Loucy (cell line): ENCODE measurements around the gene SELENOM.

Experiments
- H2AFZ ChIP-seq: fragments of 200-600 bp; sonication (generic); 2 replicates; pipeline ENCODE4 v1.6.0; 2016; ENCODE audit warnings: antibody characterized with exemption, mild to moderate bottlenecking, low read length, moderate library complexity
- H3F3A ChIP-seq: fragments of 200-600 bp; 2 replicates; pipeline ENCODE4 v1.6.0; 2016; ENCODE audit warnings: antibody characterized with exemption, low read depth, mild to moderate bottlenecking
- H3K27me3 ChIP-seq: fragments of 200-600 bp; sonication (generic); 2 replicates; pipeline ENCODE4 v1.6.1; 2014; ENCODE audit warnings: low read length, mild to moderate bottlenecking; ENCODE audit not compliant: insufficient read depth, poor library complexity, severe bottlenecking
- H3K36me3 ChIP-seq: fragments of 200-600 bp; sonication (generic); 2 replicates; pipeline ENCODE4 v1.6.1; 2016; ENCODE audit warnings: low read length; ENCODE audit not compliant: insufficient read depth
- H3K4me1 ChIP-seq: fragments of 200-600 bp; sonication (generic); 2 replicates; pipeline ENCODE4 v1.5.1; 2014; ENCODE audit warnings: low read length, mild to moderate bottlenecking; ENCODE audit not compliant: insufficient read depth, poor library complexity, severe bottlenecking
- H3K4me2 ChIP-seq: fragments of 200-600 bp; sonication (generic); 2 replicates; pipeline ENCODE4 v1.6.0; 2014; ENCODE audit warnings: antibody characterized with exemption, low read length, low read depth, mild to moderate bottlenecking; ENCODE audit not compliant: poor library complexity, severe bottlenecking
- H3K4me3 ChIP-seq: fragments of 200-600 bp; sonication (generic); 2 replicates; pipeline ENCODE4 v1.5.1; 2014; ENCODE audit warnings: low read length, mild to moderate bottlenecking, mixed read lengths; ENCODE audit not compliant: poor library complexity, severe bottlenecking
- H3K79me2 ChIP-seq: fragments of 200-600 bp; sonication (generic); 2 replicates; pipeline ENCODE4 v1.6.1; 2014; ENCODE audit warnings: low read length; ENCODE audit not compliant: insufficient read depth
- H3K9ac ChIP-seq: fragments of 200-600 bp; sonication (generic); 2 replicates; pipeline ENCODE4 v1.6.0; 2014; ENCODE audit warnings: mild to moderate bottlenecking, low read depth, low read length, moderate library complexity; ENCODE audit not compliant: poor library complexity, severe bottlenecking
- H3K9me2 ChIP-seq: fragments of 200-600 bp; sonication (generic); replicated peaks from 2 replicates; pipeline ENCODE4 v1.6.1; 2016; ENCODE audit warnings: low read depth, low read length, mixed read lengths
- H3K9me3 ChIP-seq: fragments of 200-600 bp; sonication (generic); 2 replicates; pipeline ENCODE4 v1.6.1; 2014; ENCODE audit warnings: mild to moderate bottlenecking, antibody characterized with exemption, low read length, low read depth; ENCODE audit not compliant: insufficient read depth
- H4K20me1 ChIP-seq: fragments of 200-600 bp; sonication (generic); 2 replicates; pipeline ENCODE4 v1.6.0; 2014; ENCODE audit warnings: antibody characterized with exemption, low read length, mild to moderate bottlenecking; ENCODE audit not compliant: insufficient read depth, poor library complexity, severe bottlenecking
- EZH2phosphoT487 ChIP-seq: fragments of 200-600 bp; IDR thresholded peaks from 2 replicates; pipeline ENCODE4 v1.6.1; 2018; ENCODE audit warnings: antibody characterized with exemption, mild to moderate bottlenecking, moderate library complexity, borderline replicate concordance
- TF ChIP-seq, protein P1 (sequence below): fragments of 200-600 bp; sonication (generic); conservative IDR thresholded peaks from 2 replicates; pipeline ENCODE4 v1.5.1; 2014; ENCODE audit warnings: mild to moderate bottlenecking, antibody characterized with exemption, low read length

Gene SELENOM

DNA sequence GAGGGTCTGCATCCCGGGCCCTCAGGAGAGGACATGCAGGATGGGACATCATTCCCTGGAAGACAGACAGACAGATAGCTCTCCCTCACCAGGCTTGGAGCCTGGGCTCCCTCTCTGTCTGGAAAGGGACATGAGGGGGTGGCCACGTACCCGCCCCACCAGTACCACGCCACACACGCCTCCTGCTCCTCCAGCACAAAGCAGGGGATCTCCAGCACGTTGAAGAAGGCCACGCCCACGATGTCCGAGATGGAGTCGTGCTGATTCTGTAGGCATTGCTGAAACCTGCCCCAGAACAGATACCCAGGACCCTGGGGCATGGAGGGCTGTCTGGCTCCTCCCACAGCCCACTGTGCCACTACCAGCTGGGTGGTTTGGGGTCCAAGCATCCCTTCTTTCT, 30.8 kb upstream of the SELENOM start:
- Histone ChIP-seq H3K4me2 (no peak overlapping the region), H3K4me1 (no peaks in the 10 kb centered on the region), H2AFZ (no peak overlapping the region), H3F3A (no peaks in the 10 kb centered on the region), H3K27me3 (no peaks in the 10 kb centered on the region), H4K20me1 (no peaks in the 10 kb centered on the region), H3K4me3 (no peak overlapping the region), H3K79me2 (no peaks in the 10 kb centered on the region), H3K9me2 (no peaks in the 10 kb centered on the region), H3K9me3 (no peaks in the 10 kb centered on the region), H3K9ac (no peak overlapping the region), H3K36me3 (no peaks in the 10 kb centered on the region)
- TF ChIP-seq, protein P1, sequence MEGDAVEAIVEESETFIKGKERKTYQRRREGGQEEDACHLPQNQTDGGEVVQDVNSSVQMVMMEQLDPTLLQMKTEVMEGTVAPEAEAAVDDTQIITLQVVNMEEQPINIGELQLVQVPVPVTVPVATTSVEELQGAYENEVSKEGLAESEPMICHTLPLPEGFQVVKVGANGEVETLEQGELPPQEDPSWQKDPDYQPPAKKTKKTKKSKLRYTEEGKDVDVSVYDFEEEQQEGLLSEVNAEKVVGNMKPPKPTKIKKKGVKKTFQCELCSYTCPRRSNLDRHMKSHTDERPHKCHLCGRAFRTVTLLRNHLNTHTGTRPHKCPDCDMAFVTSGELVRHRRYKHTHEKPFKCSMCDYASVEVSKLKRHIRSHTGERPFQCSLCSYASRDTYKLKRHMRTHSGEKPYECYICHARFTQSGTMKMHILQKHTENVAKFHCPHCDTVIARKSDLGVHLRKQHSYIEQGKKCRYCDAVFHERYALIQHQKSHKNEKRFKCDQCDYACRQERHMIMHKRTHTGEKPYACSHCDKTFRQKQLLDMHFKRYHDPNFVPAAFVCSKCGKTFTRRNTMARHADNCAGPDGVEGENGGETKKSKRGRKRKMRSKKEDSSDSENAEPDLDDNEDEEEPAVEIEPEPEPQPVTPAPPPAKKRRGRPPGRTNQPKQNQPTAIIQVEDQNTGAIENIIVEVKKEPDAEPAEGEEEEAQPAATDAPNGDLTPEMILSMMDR, result no peak
- no peak for TF ChIP-seq EZH2phosphoT487

DNA sequence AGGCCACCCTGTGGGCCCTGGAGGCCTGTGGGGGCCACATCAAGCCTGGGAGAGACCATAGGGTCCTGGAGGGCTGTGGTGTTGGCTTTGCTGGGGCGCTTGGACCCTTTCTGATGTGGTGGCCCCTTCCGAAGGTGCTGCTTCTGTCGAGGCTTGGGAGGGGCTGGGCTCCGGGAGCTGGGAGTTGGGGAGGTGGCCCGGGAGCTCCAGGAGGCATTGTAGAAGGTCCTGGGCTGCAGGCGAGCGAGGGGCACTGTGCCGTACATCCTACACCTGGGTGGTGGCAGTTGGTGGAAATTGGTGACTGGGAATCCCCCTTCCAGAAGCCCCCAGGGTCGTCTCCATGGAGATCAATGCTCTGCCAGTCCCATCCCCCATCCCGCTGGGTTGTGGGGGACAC, 30.4 kb upstream of the SELENOM start:
- Histone ChIP-seq H2AFZ (no peak overlapping the region), H3K9me2 (no peaks in the 10 kb centered on the region), H3K4me2 (no peak overlapping the region), H3F3A (no peaks in the 10 kb centered on the region), H3K27me3 (no peaks in the 10 kb centered on the region), H3K4me3 (no peak overlapping the region), H3K79me2 (no peaks in the 10 kb centered on the region), H4K20me1 (no peaks in the 10 kb centered on the region), H3K4me1 (no peaks in the 10 kb centered on the region), H3K36me3 (no peaks in the 10 kb centered on the region), H3K9ac (no peak overlapping the region), H3K9me3 (no peaks in the 10 kb centered on the region)
- TF ChIP-seq, protein P1, result no peak
- TF ChIP-seq EZH2phosphoT487, result no peak

DNA sequence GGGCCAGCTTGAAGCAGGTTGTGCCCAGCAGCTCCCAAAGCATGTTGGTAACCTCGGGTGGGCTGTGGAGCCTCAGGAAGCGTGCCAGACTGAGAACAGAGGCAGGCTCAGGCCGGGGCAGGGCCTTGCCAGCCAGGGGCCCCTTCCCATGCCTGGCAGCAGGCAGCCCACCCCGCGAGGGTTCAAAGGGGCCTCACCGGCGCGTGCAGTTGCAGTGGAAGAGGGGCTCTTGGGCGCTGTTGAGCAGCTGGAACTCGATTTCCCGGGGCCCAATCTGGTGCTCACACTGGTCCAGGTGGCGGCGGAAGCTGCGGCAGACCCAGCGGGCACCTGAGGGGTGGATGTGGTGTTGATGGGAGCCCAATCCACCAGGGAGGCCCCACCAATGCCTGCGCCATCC, 29.3 kb upstream of the SELENOM start:
- no peaks in the 10 kb centered on the region for H3F3A ChIP-seq
- H3K9me3 ChIP-seq, result no peaks in the 10 kb centered on the region
- H4K20me1 ChIP-seq, result no peaks in the 10 kb centered on the region
- no peak overlapping the region for H3K9ac ChIP-seq
- H3K4me2 ChIP-seq, result no peak overlapping the region
- no peak overlapping the region for H3K4me3 ChIP-seq
- TF ChIP-seq EZH2phosphoT487, result no peak
- TF ChIP-seq, protein P1, result no peak
- no peaks in the 10 kb centered on the region for H3K27me3 ChIP-seq
- H3K4me1 ChIP-seq, result no peaks in the 10 kb centered on the region
- H3K9me2 ChIP-seq, result no peaks in the 10 kb centered on the region
- no peaks in the 10 kb centered on the region for H3K36me3 ChIP-seq
- H3K79me2 ChIP-seq, result no peaks in the 10 kb centered on the region
- H2AFZ ChIP-seq, result no peak overlapping the region
